Measurements from ENCODE around the gene CDKL4.
"Not testable (repeated sequence)": the region's sequence is repeated elsewhere in the genome, so short reads cannot be mapped to it uniquely, and the experiment has no call there.

CDKL4 gene

GRCh38 chr2:39246382-39246980, 2.7 kb upstream of the CDKL4 start:
- H3K27me3 Mint-ChIP-seq: no peaks in the 10 kb centered on the region
- DNase-seq: no peak
- ATAC-seq: no peak
- peak overlapping the region in 1 of 2 donors; percentile 15 for H3K27ac Mint-ChIP-seq
- H3K9me3 Mint-ChIP-seq: peaks cover 4 to 6% of the 10 kb centered on the region in 2 donors
- H3K4me1 Mint-ChIP-seq: peaks cover 20% of the 10 kb centered on the region
- H3K4me3 Mint-ChIP-seq: no peak overlapping the region

GRCh38 chr2:39244963-39245625, 1.3 kb upstream of the CDKL4 start:
- H3K4me1 Mint-ChIP-seq: peaks cover 20% of the 10 kb centered on the region
- peak overlapping the region; percentile 78 to 79 for H3K4me3 Mint-ChIP-seq
- H3K27ac Mint-ChIP-seq: peak overlapping the region; percentile 15 to 93
- H3K9me3 Mint-ChIP-seq, H3K27me3 Mint-ChIP-seq: not testable (repeated sequence)
- ATAC-seq: peak; percentile 48
- DNase-seq: peak; percentile 26 to 42

GRCh38 chr2:39244241-39244862, 582 bp upstream of the CDKL4 start:
- not testable (repeated sequence) for H3K9me3 Mint-ChIP-seq, ATAC-seq, H3K27me3 Mint-ChIP-seq, DNase-seq
- Mint-ChIP-seq H3K4me1 (peaks cover 20% of the 10 kb centered on the region), H3K27ac (peak overlapping the region in 1 of 2 donors; percentile 93), H3K4me3 (peak overlapping the region; percentile 78 to 79)

- ATAC-seq (no peak), DNase-seq (no peak)
- H3K9me3 Mint-ChIP-seq: peaks cover under 1 to 4% of the 10 kb centered on the region in 2 donors
- no peak overlapping the region for H3K27ac Mint-ChIP-seq
- no peak overlapping the region for H3K4me3 Mint-ChIP-seq
- H3K4me1 Mint-ChIP-seq: peaks cover 20% of the 10 kb centered on the region
- H3K27me3 Mint-ChIP-seq: no peaks in the 10 kb centered on the region
These were observed 2.2 kb downstream of the CDKL4 start for GRCh38 chr2:39241588-39241987.

- no peak overlapping the region for H3K4me3 Mint-ChIP-seq
- DNase-seq: no peak
- H3K27ac Mint-ChIP-seq: no peak overlapping the region
- peaks cover 2% of the 10 kb centered on the region for H3K27me3 Mint-ChIP-seq
- ATAC-seq: no peak
- H3K9me3 Mint-ChIP-seq: peaks cover 9 to 12% of the 10 kb centered on the region in 2 donors
- H3K4me1 Mint-ChIP-seq: peaks cover 14% of the 10 kb centered on the region
These were observed 3.0 kb downstream of the CDKL4 start for GRCh38 chr2:39240758-39241157.

GRCh38 chr2:39234754-39235153, 9.0 kb downstream of the CDKL4 start:
- Mint-ChIP-seq H3K9me3 (peaks cover 14 to 16% of the 10 kb centered on the region in 2 donors), H3K27ac (no peak overlapping the region), H3K27me3 (peaks cover 7% of the 10 kb centered on the region), H3K4me1 (peaks cover 2% of the 10 kb centered on the region), H3K4me3 (no peak overlapping the region)
- ATAC-seq (no peak), DNase-seq (no peak)

- H3K27ac Mint-ChIP-seq: no peak overlapping the region
- no peak overlapping the region for H3K4me3 Mint-ChIP-seq
- peaks cover 7% of the 10 kb centered on the region for H3K27me3 Mint-ChIP-seq
- no peak for DNase-seq
- no peak for ATAC-seq
- peaks cover 14 to 16% of the 10 kb centered on the region in 2 donors for H3K9me3 Mint-ChIP-seq
- H3K4me1 Mint-ChIP-seq: peaks cover 25% of the 10 kb centered on the region
These were observed 11.6 kb downstream of the CDKL4 start for GRCh38 chr2:39232141-39232540.

- no peaks in the 10 kb centered on the region for H3K27me3 Mint-ChIP-seq
- ATAC-seq: peak; percentile 75
- no peaks in the 10 kb centered on the region for H3K9me3 Mint-ChIP-seq
- peak overlapping the region; percentile 69 to 73 for H3K4me3 Mint-ChIP-seq
- H3K4me1 Mint-ChIP-seq: peaks cover 51% of the 10 kb centered on the region
- DNase-seq: peak; percentile 55 to 58
- H3K27ac Mint-ChIP-seq: peak overlapping the region; percentile 38 to 89
These were observed 15.2 kb downstream of the CDKL4 start for GRCh38 chr2:39228413-39229209.

GRCh38 chr2:39227628-39228412, 15.9 kb downstream of the CDKL4 start:
- H3K27ac Mint-ChIP-seq: peak overlapping the region in 1 of 2 donors; percentile 89
- ATAC-seq (peak; percentile 87), DNase-seq (peak; percentile 77 to 83)
- peaks cover 51% of the 10 kb centered on the region for H3K4me1 Mint-ChIP-seq
- H3K9me3 Mint-ChIP-seq: no peaks in the 10 kb centered on the region
- H3K27me3 Mint-ChIP-seq: no peaks in the 10 kb centered on the region
- H3K4me3 Mint-ChIP-seq: peak overlapping the region; percentile 69 to 73

GRCh38 chr2:39225567-39225966, 18.2 kb downstream of the CDKL4 start:
- peak overlapping the region; percentile 37 to 38 for H3K4me3 Mint-ChIP-seq
- peaks cover 4 to 7% of the 10 kb centered on the region in 2 donors for H3K9me3 Mint-ChIP-seq
- peak overlapping the region in 1 of 2 donors; percentile 16 for H3K27ac Mint-ChIP-seq
- ATAC-seq: no peak
- no peak for DNase-seq
- no peaks in the 10 kb centered on the region for H3K27me3 Mint-ChIP-seq
- peaks cover 61% of the 10 kb centered on the region for H3K4me1 Mint-ChIP-seq

GRCh38 chr2:39223909-39224308, 19.9 kb downstream of the CDKL4 start:
- ATAC-seq: no peak
- H3K9me3 Mint-ChIP-seq: peaks cover 4 to 7% of the 10 kb centered on the region in 2 donors
- peaks cover 70% of the 10 kb centered on the region for H3K4me1 Mint-ChIP-seq
- H3K27me3 Mint-ChIP-seq: no peaks in the 10 kb centered on the region
- no peak overlapping the region for H3K4me3 Mint-ChIP-seq
- DNase-seq: no peak
- no peak overlapping the region for H3K27ac Mint-ChIP-seq

GRCh38 chr2:39221459-39221858, 22.3 kb downstream of the CDKL4 start:
- ATAC-seq: no peak
- Mint-ChIP-seq H3K27me3 (no peaks in the 10 kb centered on the region), H3K27ac (peak overlapping the region in 1 of 2 donors; percentile 51), H3K4me3 (no peak overlapping the region), H3K4me1 (peaks cover 68% of the 10 kb centered on the region), H3K9me3 (peaks cover 4 to 7% of the 10 kb centered on the region in 2 donors)
- DNase-seq: no peak

- peaks cover 4 to 7% of the 10 kb centered on the region in 2 donors for H3K9me3 Mint-ChIP-seq
- H3K27ac Mint-ChIP-seq: no peak overlapping the region
- peak overlapping the region in 1 of 2 donors; percentile 53 for H3K4me3 Mint-ChIP-seq
- H3K4me1 Mint-ChIP-seq: peaks cover 72% of the 10 kb centered on the region
- DNase-seq (no peak), ATAC-seq (no peak)
- no peaks in the 10 kb centered on the region for H3K27me3 Mint-ChIP-seq
These were observed 23.6 kb downstream of the CDKL4 start for GRCh38 chr2:39220136-39220535.

- H3K4me1 Mint-ChIP-seq: peaks cover 74% of the 10 kb centered on the region
- no peaks in the 10 kb centered on the region for H3K27me3 Mint-ChIP-seq
- peak overlapping the region; percentile 73 to 98 for H3K27ac Mint-ChIP-seq
- peaks cover 4 to 7% of the 10 kb centered on the region in 2 donors for H3K9me3 Mint-ChIP-seq
- DNase-seq: peak in 1 of 2 donors; percentile 27
- no peak for ATAC-seq
- peak overlapping the region; percentile 53 to 74 for H3K4me3 Mint-ChIP-seq
These were observed 25.4 kb downstream of the CDKL4 start for GRCh38 chr2:39218391-39218790.

GRCh38 chr2:39217192-39217550, 26.6 kb downstream of the CDKL4 start:
- Mint-ChIP-seq H3K27ac (peak overlapping the region; percentile 98 to 99), H3K9me3 (peaks cover 7 to 8% of the 10 kb centered on the region in 2 donors), H3K4me1 (peaks cover 83% of the 10 kb centered on the region), H3K27me3 (no peaks in the 10 kb centered on the region), H3K4me3 (peak overlapping the region; percentile 70 to 75)
- no peak for DNase-seq
- ATAC-seq: peak; percentile 94
